Small intestine (tissue), 7 donors: ENCODE measurements around the gene CHFR. TPM values are rescaled to one million over a fixed set of nuclear protein-coding genes. Genes with fewer than 3 reads are reported as not detected.
"Not testable (repeated sequence)": the region's sequence is repeated elsewhere in the genome, so short reads cannot be mapped to it uniquely, and the experiment has no call there.

Experiments used
- DNase-seq, 2 donors: peaks; one replicate each; pipeline versions ENCODE4 v3.0.0 to v3.0.0-alpha.2; 2013
- FAIRE-seq: peaks from 2 replicates; lab custom pipeline; 2012; peaks lifted over from hg19 to GRCh38; lab: Jason Lieb, UNC
- H3K27ac ChIP-seq, 3 donors: one replicate each; pipeline ENCODE4 v1.5.1; 2013; ENCODE audit warnings: low read length in 2 of 3, mild to moderate bottlenecking in 2 of 3, control low read depth in 1 of 3, inconsistent platforms in 1 of 3, low read depth in 1 of 3, moderate library complexity in 1 of 3
- H3K27me3 ChIP-seq, 3 donors: one replicate each; pipeline ENCODE4 v1.6.1; 2013; ENCODE audit warnings: low read length in 3 of 3, inconsistent platforms in 1 of 3; ENCODE audit not compliant: control insufficient read depth in 3 of 3, insufficient read depth in 3 of 3
- H3K36me3 ChIP-seq, 3 donors: one replicate each; pipeline ENCODE4 v1.6.1; 2013; ENCODE audit warnings: low read length in 3 of 3, inconsistent platforms in 1 of 3, low read depth in 1 of 3, mild to moderate bottlenecking in 1 of 3, moderate library complexity in 1 of 3; ENCODE audit not compliant: control insufficient read depth in 3 of 3, insufficient read depth in 2 of 3
- H3K4me1 ChIP-seq, 3 donors: one replicate each; pipeline ENCODE4 v1.6.1; 2013; ENCODE audit warnings: low read length in 2 of 3, inconsistent platforms in 1 of 3, low read depth in 1 of 3, mild to moderate bottlenecking in 1 of 3, moderate library complexity in 1 of 3; ENCODE audit not compliant: control insufficient read depth in 3 of 3, insufficient read depth in 2 of 3
- H3K4me3 ChIP-seq, 3 donors: one replicate each; pipeline ENCODE4 v1.5.1; 2013; ENCODE audit warnings: low read length in 3 of 3, control low read depth in 1 of 3, inconsistent platforms in 1 of 3, low read depth in 1 of 3, mild to moderate bottlenecking in 1 of 3, moderate library complexity in 1 of 3
- H3K9me3 ChIP-seq, 2 donors: one replicate each; pipeline ENCODE4 v1.6.1; 2013; ENCODE audit warnings: low read depth in 1 of 2, low read length in 1 of 2; ENCODE audit not compliant: control insufficient read depth in 2 of 2, insufficient read depth in 1 of 2
- WGBS, 3 donors: extraction: QIAGEN DNeasy Blood & Tissue Kit; methylation state at CpG; one replicate each; pipeline ENCODE4 v1.1.7; 2013; 5-methylcytosine and 5-hydroxymethylcytosine counted together
- polyA plus RNA-seq, 4 donors: library from polyadenylated mRNA; stranded (reverse) in 3 of 4; unstranded in 1 of 4; fragments of 200-250 nt in 3 of 4; fragments of 120-200 nt in 1 of 4; gene quantifications; one replicate each; pipeline versions ENCODE4 v1.2.1 to v1.2.3, GENCODE V29; 2013
- donor health status: healthy with polysubstance abuse.
- donor health status: control.
- donor health status: control.
- donor health status: Bipolar disorder and iron deficiency.
- donor health status: healthy.

CHFR gene
- polyA plus RNA-seq, 4 donors: 23.9 to 43.4 (median 31.8) TPM

DNA sequence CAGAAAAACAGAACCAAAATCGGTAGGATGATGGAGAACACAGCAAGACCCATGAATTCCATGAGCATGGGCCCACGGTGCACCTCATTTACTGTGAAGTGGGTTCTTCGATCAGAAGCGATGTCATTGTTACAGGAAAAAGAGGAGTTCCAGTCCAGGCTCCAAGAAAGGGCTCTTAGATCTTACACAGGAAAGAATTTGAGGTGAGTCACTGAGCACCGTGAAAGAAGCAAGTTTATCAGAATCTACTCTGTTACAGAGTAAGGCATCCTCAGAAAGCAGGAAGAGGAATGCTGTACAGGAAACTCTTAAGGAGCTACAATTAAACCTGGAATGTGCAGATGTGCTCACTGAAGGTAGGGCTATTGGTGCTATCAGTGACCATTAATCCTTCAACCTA lies 11.6 kb upstream of the CHFR start:
- Histone ChIP-seq H3K27ac (no peak overlapping the region), H3K36me3 (no peaks in the 10 kb centered on the region), H3K4me3 (no peak overlapping the region), H3K9me3 (peaks cover 0 to 9% of the 10 kb centered on the region in 2 donors), H3K27me3 (no peaks in the 10 kb centered on the region), H3K4me1 (no peaks in the 10 kb centered on the region)
- 82 to 93% (median 86%) methylated on average over 5 of the region's 5 CpGs for WGBS, 3 donors
- DNase-seq (no peak), FAIRE-seq (no peak)

- H3K4me3 ChIP-seq: no peak overlapping the region
- no peaks in the 10 kb centered on the region for H3K9me3 ChIP-seq
- no peak overlapping the region for H3K27ac ChIP-seq
- no peaks in the 10 kb centered on the region for H3K27me3 ChIP-seq
- WGBS, 3 donors: 78 to 89% (median 84%) methylated on average over 6 of the region's 6 CpGs
- H3K4me1 ChIP-seq: peaks cover 0 to 2% (median 0%) of the 10 kb centered on the region in 3 donors
- no peak for FAIRE-seq
- peaks cover 0 to 5% (median 0%) of the 10 kb centered on the region in 3 donors for H3K36me3 ChIP-seq
- no peak for DNase-seq
Observed at GRCh38 chr12:132888852-132889251, 1.4 kb upstream of the CHFR start.

GRCh38 chr12:132886529-132887477 lies 602 bp downstream of the CHFR start:
- Histone ChIP-seq H3K36me3 (peaks cover 0 to 14% (median 7%) of the 10 kb centered on the region in 3 donors), H3K4me1 (peaks cover 0 to 2% (median 0%) of the 10 kb centered on the region in 3 donors), H3K9me3 (no peaks in the 10 kb centered on the region), H3K27me3 (no peaks in the 10 kb centered on the region), H3K4me3 (peak overlapping the region; percentile 63 to 97 (median 88)), H3K27ac (peak overlapping the region in 2 of 3 donors; percentile 61 to 83)
- DNase-seq (peak in 1 of 2 donors; percentile 15), FAIRE-seq (no peak)
- 9 to 26% (median 14%) methylated on average over 37 to 64 of the region's 64 CpGs for WGBS, 3 donors

DNA sequence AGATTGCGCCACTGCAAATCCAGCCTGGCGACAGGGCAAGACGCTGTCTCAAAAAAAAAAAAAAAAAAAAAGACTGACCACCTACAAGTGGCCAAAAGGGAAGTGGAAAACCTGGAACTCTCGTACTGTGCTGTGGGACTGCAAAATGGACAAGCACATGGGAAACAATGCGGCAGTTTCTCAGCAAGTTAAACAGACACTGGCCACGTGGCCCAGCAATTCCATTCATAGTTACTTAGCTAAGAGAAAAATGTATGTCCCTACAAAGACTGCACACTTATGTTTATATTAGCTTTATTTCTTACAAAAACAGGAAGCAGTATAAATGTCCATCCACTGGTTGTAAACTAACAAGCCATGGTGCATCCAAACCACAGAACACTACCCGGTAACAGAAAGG lies 5.6 kb downstream of the CHFR start:
- no peak overlapping the region for H3K27ac ChIP-seq
- no peak overlapping the region for H3K4me3 ChIP-seq
- no peaks in the 10 kb centered on the region for H3K27me3 ChIP-seq
- peaks cover 2 to 23% (median 15%) of the 10 kb centered on the region in 3 donors for H3K36me3 ChIP-seq
- no peak for DNase-seq
- 63 to 94% (median 91%) methylated on average over 7 of the region's 7 CpGs for WGBS, 3 donors
- H3K4me1 ChIP-seq: peaks cover 0 to 2% (median 0%) of the 10 kb centered on the region in 3 donors
- H3K9me3 ChIP-seq: no peaks in the 10 kb centered on the region
- no peak for FAIRE-seq

DNA sequence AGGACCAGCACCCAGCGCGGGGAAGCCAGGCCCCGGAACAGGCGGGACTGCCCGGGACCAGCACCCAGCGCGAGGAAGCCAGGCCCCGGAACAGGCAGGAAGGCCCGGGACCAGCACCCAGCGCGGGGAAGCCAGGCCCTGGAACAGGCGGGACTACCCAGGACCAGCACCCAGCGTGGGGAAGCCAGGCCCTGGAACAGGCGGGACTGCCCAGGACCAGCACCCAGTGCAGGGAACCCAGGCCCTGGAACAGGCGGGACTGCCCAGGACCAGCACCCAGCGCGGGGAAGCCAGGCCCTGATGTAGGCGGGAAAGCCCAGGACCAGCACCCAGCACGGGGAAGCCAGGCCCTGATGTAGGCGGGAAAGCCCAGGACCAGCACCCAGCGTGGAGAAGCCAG lies 12.8 kb downstream of the CHFR start:
- DNase-seq, FAIRE-seq, H3K4me1 ChIP-seq, H3K9me3 ChIP-seq, H3K27me3 ChIP-seq, H3K27ac ChIP-seq, H3K4me3 ChIP-seq: not testable (repeated sequence)
- peaks cover 14 to 61% (median 17%) of the 10 kb centered on the region in 3 donors for H3K36me3 ChIP-seq
- WGBS, 3 donors: 93 to 96% (median 96%) methylated on average over 12 to 21 of the region's 21 CpGs

DNA sequence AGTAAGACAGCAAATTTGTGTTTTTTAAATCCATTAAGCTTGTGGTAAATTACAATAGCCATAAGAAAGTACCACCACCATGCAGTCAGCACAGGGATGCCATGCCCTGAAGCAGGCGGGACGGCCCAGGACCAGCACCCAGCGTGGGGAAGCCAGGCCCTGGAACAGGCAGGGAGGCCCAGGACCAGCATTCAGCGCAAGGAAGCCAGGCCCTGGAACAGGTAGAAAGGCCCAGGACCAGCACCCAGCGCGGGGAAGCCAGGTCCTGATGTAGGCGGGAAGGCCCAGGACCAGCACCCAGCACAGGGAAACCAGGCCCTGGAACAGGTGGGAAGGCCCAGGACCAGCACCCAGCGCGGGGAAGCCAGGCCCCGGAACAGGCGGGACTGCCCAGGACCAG lies 13.2 kb downstream of the CHFR start:
- no peak overlapping the region for H3K27ac ChIP-seq
- no peaks in the 10 kb centered on the region for H3K9me3 ChIP-seq
- no peaks in the 10 kb centered on the region for H3K27me3 ChIP-seq
- FAIRE-seq (no peak), DNase-seq (no peak)
- H3K36me3 ChIP-seq: peaks cover 14 to 64% (median 20%) of the 10 kb centered on the region in 3 donors
- WGBS, 3 donors: 96 to 99% (median 98%) methylated on average over 10 to 11 of the region's 11 CpGs
- H3K4me1 ChIP-seq: no peaks in the 10 kb centered on the region
- H3K4me3 ChIP-seq: no peak overlapping the region

DNA sequence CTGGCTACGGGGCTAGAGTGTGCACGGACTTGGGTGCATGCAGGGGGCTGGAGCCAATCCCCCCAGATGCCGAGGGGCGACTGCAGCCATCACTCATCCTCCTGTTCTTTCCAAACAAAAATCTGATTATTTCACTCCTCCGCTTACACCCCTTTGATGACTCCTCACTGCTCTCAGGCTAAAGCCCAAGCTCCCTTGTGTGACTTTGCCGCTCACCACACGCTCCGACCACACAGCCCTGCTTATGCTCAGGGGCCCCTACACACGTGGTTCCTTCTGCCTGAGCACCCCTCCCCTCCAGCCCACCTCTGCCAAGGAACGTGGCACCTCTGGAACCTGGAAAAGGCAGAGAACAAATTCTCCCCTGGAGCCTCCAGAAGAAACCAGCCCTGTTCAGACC lies 13.7 kb downstream of the CHFR start:
- H3K4me3 ChIP-seq: no peak overlapping the region
- DNase-seq (no peak), FAIRE-seq (no peak)
- no peak overlapping the region for H3K27ac ChIP-seq
- H3K27me3 ChIP-seq: no peaks in the 10 kb centered on the region
- H3K36me3 ChIP-seq: peaks cover 14 to 64% (median 20%) of the 10 kb centered on the region in 3 donors
- no peaks in the 10 kb centered on the region for H3K9me3 ChIP-seq
- 85 to 96% (median 90%) methylated on average over 9 to 10 of the region's 10 CpGs for WGBS, 3 donors
- no peaks in the 10 kb centered on the region for H3K4me1 ChIP-seq

- 73 to 89% (median 77%) methylated on average over 12 of the region's 12 CpGs for WGBS, 3 donors
- DNase-seq (no peak), FAIRE-seq (no peak)
- H3K4me1 ChIP-seq: no peaks in the 10 kb centered on the region
- H3K9me3 ChIP-seq: no peaks in the 10 kb centered on the region
- H3K27me3 ChIP-seq: no peaks in the 10 kb centered on the region
- H3K4me3 ChIP-seq: no peak overlapping the region
- peak overlapping the region in 1 of 3 donors; percentile 19 for H3K27ac ChIP-seq
- H3K36me3 ChIP-seq: peaks cover 16 to 66% (median 20%) of the 10 kb centered on the region in 3 donors
Observed at GRCh38 chr12:132872975-132873421, 14.4 kb downstream of the CHFR start.
